HepG2 (cell line): Measurements from ENCODE around the gene CCDC9B.

Experiments
- ATF7 ChIP-seq, 2 experiments: fragments of 450-650 bp in 1 of 2; sonication (generic) in 1 of 2; formaldehyde crosslinking in 1 of 2; IDR thresholded peaks; 2 replicates each; pipeline versions ENCODE4 v1.4.0 to v1.6.1; 2016 to 2020; ENCODE audit warnings: antibody characterized with exemption in 1 of 2, mild to moderate bottlenecking in 1 of 2, missing genetic modification reagents in 1 of 2
- CTCF ChIP-seq: sonication (generic); formaldehyde crosslinking; IDR thresholded peaks from 2 replicates; pipeline ENCODE4 v1.5.0; 2020; ENCODE audit warnings: mild to moderate bottlenecking, missing genetic modification reagents, moderate library complexity
- MED1 ChIP-seq: sonication (generic); formaldehyde crosslinking; IDR thresholded peaks from 2 replicates; pipeline ENCODE4 v1.4.0; 2020; ENCODE audit warnings: missing genetic modification reagents
- MXI1 ChIP-seq: IDR thresholded peaks from 3 replicates; pipeline ENCODE4 v1.6.1; 2012; ENCODE audit warnings: low read depth, low read length, inconsistent platforms, borderline replicate concordance
- NR3C1 ChIP-seq: sonication (generic); formaldehyde crosslinking; IDR thresholded peaks from 2 replicates; pipeline ENCODE4 v1.4.0; 2020; ENCODE audit warnings: missing genetic modification reagents
- PHB2 ChIP-seq: fragments of 450-650 bp; IDR thresholded peaks from 2 replicates; pipeline ENCODE4 v1.6.1; 2018; ENCODE audit not compliant: partially characterized antibody
- POLR2A ChIP-seq, 2 experiments: IDR thresholded peaks; 2 replicates each; pipeline ENCODE4 v1.6.1; 2011; ENCODE audit warnings: low read depth in 2 of 2, low read length in 2 of 2, mild to moderate bottlenecking in 1 of 2, moderate library complexity in 1 of 2; ENCODE audit not compliant: insufficient read depth in 1 of 2
- SATB2 ChIP-seq: sonication (generic); formaldehyde crosslinking; IDR thresholded peaks from 2 replicates; pipeline ENCODE4 v1.5.0; 2020; ENCODE audit warnings: missing genetic modification reagents
- SETDB1 ChIP-seq: sonication (generic); formaldehyde crosslinking; IDR thresholded peaks from 2 replicates; pipeline ENCODE4 v1.5.1; 2020; ENCODE audit warnings: missing genetic modification reagents, mild to moderate bottlenecking, borderline replicate concordance
- ZMYM4 ChIP-seq: sonication (generic); formaldehyde crosslinking; IDR thresholded peaks from 2 replicates; pipeline ENCODE4 v1.8.1; 2023; ENCODE audit warnings: mild to moderate bottlenecking, missing genetic modification reagents
- ZZZ3 ChIP-seq: sonication (generic); formaldehyde crosslinking; IDR thresholded peaks from 2 replicates; pipeline ENCODE4 v1.4.0; 2020; ENCODE audit warnings: missing genetic modification reagents, mild to moderate bottlenecking, borderline replicate concordance
- TF ChIP-seq, protein P1 (sequence below): sonication (generic); formaldehyde crosslinking; IDR thresholded peaks from 2 replicates; pipeline ENCODE4 v1.4.0; 2020; ENCODE audit warnings: missing genetic modification reagents

- no peak for TF ChIP-seq ATF7 (IDR thresholded peaks at IDR 0.05)
- TF ChIP-seq ATF7 (CRISPR knock-in tag; IDR thresholded peaks at IDR 0.05): no peak
- TF ChIP-seq SETDB1 (CRISPR knock-in tag): no peak
- no peak for TF ChIP-seq PHB2
- no peak for TF ChIP-seq POLR2A (IDR thresholded peaks at IDR 0.05; ENCODE audit: insufficient read depth in 1 of 2, low read depth in 2 of 2, low read length in 2 of 2)
- no peak for TF ChIP-seq SATB2
- TF ChIP-seq NR3C1: no peak
- no peak for TF ChIP-seq ZZZ3
- no peak for TF ChIP-seq MED1 (CRISPR knock-in tag)
- TF ChIP-seq CTCF: no peak
- TF ChIP-seq, protein P1, sequence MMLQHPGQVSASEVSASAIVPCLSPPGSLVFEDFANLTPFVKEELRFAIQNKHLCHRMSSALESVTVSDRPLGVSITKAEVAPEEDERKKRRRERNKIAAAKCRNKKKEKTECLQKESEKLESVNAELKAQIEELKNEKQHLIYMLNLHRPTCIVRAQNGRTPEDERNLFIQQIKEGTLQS: no peak
- TF ChIP-seq ZMYM4 (CRISPR knock-in tag): no peak
- TF ChIP-seq MXI1: no peak
Measured at GRCh38 chr15:40285151-40285550, 55.6 kb downstream of the CCDC9B start.
